HG03045 (cell line): ENCODE data around the gene KIFBP.

Experiments used
- ATAC-seq: cut with Tn5 transposase; IDR thresholded peaks from one replicate; pipeline ENCODE4 v1.9.1; 2021; ENCODE audit warnings: mild to moderate bottlenecking, moderate library complexity; ENCODE audit not compliant: unreplicated experiment

The KIFBP gene

GRCh38 chr10:69051303-69051702 lies 62.7 kb downstream of the KIFBP start:
- no peak for ATAC-seq

- ATAC-seq = no peak
Measured at GRCh38 chr10:69051710-69052487, 63.3 kb downstream of the KIFBP start.

GRCh38 chr10:69052736-69053135 lies 64.1 kb downstream of the KIFBP start:
- ATAC-seq = no peak

DNA sequence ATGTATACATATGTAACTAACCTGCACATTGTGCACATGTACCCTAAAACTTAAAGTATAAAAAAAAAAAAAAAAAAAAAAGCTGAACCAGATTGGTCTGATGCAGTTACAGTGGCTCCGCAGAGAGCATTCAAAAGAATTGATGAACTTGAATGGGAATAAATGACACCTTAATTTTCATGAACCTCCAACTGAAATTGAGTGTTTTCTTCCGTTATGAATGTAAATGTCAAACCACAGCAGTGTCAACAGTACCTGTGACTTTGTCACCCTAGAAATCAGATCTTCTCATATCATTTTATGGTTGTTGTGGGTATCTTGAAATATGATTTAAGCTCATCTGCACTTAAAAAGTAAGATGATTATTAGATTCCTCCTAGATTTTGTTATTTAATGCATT lies 66.6 kb downstream of the KIFBP start:
- no peak for ATAC-seq

DNA sequence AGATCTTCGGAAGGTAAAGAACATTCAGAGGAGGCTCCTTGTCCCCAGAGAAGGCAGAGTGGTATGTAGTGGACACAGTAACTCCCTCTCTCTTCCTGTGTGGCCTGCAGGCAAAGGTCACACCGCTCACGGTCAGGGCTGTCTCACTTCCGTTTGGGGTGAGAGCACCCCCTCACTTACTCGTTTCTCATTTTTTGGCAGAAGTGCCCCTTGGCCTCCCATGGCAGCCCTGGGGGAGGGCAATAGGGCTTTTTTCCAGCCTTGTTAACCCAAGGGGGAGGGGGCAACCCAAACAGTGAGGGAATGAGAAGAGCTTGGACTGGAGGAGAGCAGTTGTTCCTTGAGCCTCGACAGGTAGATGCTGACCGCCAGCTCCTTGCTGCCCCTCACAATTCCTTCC lies 67.5 kb downstream of the KIFBP start:
- no peak for ATAC-seq

GRCh38 chr10:69056536-69057260 lies 68.1 kb downstream of the KIFBP start:
- no peak for ATAC-seq

DNA sequence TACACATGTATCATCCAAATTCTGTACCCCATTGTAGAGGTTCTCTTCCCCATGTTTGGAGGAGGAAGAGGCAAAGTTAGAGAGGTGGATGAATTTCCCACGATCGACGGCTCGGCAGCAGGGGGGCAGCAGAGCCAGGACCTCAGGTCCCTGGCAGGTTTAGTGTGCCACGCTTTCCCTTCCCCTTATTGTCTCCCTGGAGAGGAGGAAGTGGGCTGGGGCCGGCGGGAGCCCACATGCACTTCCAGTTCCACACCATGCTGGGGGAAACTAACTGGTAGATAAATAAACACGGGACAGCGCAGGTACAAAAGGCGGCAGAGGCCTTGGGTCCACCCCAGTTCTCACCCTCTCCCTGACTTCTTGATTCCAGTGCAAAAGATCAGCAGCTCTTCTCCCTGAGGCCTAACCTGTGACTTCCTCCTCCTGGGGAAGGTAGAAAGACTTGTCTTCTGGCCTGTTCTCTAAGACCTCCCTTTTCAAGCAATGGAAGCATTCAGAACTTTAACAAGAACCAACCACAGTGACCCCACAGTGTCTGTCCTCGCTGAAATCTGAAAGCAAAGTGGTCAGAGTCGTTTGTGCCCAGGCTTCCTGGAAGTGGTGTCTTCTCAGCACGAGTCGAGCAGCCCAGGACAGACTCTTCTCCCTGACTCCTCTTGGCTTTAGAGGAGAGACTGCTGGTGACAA lies 68.8 kb downstream of the KIFBP start:
- no peak for ATAC-seq

DNA sequence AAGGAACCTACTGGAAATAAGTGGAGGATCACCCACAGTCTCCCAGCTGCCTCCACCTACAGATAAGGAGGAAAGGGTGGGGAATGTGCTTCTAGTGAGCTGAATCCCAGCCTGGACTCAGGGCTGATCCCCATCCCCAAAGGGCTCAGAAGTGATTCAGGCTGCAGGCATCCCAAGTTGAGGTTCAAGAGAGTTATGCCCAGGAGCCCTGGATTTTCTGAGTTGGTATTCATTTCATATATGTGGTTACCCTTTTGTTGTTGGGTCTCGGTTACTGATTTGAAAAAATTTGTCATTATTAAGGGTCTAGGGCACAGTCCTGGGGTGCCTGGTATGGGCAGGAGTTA lies 69.3 kb downstream of the KIFBP start:
- no peak for ATAC-seq

- ATAC-seq = no peak
Measured at GRCh38 chr10:69060127-69060798, 71.7 kb downstream of the KIFBP start.

DNA sequence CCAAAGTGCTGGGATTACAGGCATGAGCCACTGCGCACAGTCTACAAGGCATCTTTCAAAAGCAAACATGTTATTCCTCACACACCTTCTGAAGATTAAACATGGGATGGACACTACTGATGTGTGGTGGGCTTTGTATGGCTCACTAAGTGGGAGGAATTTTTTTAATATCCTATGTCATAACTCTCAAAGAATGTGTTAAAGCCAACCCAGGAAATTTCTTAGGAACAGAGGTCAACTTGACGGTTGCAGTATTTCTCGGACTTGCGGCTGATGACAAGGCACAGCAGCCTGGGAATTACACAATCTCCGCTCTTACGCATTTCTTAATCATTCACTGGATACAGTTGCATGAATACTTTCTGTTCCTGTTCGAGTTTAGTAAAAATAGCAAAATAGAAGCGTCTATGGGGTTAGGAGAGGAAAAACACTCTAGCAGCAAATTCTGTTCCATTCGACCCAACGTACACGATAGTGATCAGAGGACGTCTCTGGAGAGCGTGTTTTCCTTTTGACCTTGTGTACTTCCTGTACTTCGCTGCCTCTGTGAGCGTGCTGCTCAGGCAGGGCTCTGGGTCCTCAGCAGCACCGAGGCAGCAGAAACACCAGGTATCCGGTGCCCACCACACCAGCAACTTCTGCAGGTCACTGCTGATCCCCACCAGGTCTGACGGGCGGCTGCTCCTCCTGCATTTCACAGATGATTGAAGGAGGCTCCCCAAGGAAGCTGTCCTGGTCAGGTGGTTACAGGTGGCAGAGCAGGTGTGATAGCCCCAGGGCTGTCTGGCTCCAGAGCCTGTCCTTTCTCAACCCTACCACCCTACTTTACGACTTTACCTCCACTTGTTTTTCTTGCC lies 72.9 kb downstream of the KIFBP start:
- peak; percentile 49 for ATAC-seq

- no peak for ATAC-seq
Measured at GRCh38 chr10:69062901-69063300, 74.3 kb downstream of the KIFBP start.

- ATAC-seq = no peak
Measured at GRCh38 chr10:69064762-69065328, 76.2 kb downstream of the KIFBP start.

DNA sequence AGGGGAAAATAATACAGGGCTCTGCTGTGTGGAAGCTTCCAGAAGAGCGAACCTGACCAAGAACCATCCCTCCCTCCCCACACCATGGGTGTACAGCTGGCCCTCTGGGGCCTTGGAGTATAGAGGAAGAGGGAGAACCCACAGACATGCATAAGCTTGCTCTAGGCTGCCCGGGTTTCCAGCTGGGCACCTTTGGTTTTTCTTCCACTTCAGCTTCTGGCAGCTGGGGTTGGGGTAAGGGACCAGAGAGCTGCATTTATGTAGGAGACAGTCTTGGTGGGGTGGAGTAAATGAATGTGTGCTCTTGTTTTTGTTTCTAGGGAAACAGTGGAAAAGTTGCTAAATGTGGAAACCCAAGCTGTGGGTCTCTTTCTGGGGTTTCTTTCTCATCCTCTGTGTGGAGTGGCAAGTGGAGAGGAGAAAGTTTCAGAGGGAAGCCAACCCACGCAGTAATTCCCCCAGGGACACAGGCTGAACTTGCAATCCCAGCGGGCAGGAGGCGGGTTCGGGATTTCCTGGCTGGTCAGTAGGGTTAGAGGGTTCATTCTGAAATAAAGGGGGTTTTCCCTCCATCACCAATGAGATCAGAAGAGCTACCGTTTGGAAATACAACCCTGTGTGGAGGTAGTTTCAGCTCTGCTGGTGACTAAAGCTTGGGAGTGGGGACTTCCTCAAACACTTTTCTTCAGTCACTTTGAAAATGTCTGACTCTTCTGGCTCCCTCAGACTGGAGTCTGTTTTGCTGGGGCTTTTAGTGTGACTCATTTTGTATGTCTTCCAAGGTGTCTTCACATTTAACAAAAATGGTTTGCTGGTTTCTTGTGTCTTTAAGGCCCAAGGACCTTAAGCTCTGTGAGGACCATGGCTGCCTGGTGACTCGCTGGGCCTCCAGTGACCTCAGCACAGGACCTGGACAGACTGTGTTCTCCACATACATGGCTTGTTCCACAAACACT lies 77.1 kb downstream of the KIFBP start:
- peak; percentile 55 for ATAC-seq
